Activated CD4-positive, CD25-positive, alpha-beta regulatory T cell treated with anti-CD3 and anti-CD28 coated beads, Interleukin-2, amount 50 U/mL, for 16 hours (primary cell): Measurements from ENCODE around the gene DACT1.

Experiments used
- DNase-seq: peaks from one replicate; pipeline ENCODE4 v3.0.0-alpha.2; 2020; ENCODE audit warnings: low read depth, low spot score

DACT1 gene

DNA sequence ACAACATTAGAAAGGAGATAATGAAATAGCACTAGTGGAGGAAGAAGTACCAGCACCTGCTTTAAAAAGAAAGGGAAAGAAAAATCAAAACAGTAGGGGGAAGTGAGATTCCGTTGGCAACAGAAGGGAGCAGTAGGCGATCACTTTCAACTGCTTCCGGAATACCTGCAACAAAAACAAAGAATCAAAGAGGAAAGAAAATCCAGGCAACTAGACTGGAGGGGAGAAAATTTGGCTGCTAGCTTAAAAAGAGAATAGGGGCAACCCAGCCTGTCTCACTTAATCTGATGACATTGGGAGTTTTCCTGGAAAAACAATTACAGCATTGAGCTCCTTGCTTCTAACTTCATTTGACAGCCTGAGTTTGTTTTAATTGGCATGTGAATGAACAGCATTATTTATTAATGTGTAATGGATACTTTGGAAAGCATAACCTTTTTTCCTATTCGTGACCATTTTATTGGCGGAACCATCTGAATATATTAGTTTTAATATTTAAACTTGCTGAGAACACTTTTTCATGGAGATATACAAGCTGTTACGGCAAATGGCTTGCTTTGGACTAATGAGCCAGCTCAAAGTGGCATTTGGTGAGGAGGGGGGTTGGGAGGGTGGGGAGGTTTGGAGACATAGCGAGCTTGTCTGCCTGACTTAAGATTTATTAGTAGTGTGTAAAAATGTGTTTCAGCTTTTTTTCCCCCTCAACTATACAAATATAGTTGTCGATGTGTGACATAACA, 2.5 kb upstream of the DACT1 start:
- DNase-seq, result no peak

DNA sequence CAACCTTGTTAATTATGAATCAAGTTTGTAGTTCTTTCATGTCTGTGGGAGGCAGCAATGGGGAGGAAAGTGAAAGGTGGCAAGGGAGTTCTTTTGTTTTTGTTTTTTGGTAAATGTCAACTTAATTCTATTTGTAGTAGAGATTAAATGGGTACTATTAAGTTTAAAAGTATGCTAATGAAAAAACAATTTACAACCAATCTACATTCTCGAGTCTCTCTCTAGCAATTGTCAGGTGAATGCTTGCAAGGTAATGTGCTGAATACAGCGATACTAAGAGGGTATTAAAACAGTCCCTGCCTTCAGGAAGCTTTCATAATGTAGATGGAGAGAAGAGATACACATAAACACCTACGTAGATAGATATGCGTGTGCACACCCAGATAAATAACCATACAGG, 1.6 kb upstream of the DACT1 start:
- DNase-seq, result no peak

DNA sequence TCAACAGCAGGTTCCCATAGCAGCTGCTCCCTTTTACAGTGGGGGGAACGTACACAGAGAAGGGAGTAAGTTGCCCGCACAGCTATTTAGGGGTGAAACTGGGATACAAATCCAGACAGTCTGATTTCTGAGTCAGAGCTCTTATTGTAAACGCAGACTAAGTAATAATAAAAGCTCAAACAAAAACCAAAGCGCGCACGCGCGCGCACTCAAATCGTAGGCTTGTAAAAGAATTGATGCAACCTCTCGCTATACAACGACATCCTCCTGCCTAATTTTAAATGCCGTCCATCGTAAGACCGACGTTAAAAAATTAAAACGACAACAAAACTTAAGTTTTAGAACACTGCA, 747 bp upstream of the DACT1 start:
- DNase-seq, result no peak

DNA sequence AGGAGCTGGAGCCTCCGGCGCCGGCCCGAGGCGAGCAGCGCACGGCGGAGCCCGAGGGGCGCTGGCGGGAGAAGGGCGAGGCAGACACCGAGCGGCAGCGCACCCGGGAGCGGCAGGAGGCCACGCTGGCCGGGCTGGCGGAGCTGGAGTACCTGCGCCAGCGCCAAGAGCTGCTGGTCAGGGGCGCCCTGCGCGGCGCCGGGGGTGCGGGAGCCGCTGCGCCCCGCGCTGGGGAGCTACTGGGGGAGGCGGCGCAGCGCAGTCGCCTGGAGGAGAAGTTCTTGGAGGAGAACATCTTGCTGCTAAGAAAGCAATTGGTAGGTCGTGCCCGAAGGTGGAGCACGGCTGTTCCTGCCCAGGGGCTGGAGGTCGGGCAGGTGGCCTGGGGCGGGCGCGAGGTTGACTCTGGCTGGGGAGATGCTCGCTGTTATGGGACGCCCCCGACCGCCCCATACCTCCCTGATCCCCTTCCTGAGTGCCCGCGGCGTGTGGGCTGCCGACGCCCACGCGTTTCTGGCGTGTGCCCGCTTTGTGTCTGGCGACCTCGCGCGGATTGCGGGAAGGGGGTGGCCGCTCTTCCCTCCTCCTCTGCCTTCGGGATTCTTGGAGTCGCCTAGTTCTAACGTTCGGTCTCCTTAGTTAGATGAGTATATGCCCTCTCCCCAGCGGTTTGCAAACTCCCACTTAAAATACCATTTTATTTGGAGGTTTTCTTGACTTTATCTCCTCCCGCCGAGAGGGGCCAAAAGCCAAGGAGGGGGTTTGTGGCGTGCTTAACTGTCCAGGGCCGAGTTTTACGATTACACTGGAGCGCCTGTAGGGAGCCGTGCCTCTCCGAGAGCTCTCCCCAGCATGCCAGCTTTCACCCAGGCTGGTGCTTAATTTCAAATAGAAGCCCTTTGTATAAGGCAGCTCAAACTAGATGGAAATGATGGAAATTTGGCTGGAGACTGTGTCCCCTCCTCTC, 752 bp downstream of the DACT1 start:
- DNase-seq, result no peak

DNA sequence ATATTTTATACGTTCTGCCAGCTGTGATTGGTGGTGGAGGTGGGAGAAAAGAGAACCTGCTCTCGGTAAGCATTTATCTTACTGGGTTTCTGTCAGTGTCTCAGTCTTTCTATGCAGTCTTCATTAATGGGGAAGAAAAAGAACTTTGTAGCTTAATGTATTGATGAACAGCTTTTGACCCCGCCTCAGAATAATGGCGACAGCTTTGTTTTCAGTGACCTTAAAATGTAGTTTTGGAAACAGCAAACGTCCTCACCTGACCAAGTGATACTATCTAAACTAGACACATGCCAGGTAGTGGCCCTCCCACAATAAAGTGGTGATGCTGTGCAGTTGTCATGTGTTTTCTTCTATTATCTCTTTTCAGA, 1.4 kb downstream of the DACT1 start:
- no peak for DNase-seq

DNA sequence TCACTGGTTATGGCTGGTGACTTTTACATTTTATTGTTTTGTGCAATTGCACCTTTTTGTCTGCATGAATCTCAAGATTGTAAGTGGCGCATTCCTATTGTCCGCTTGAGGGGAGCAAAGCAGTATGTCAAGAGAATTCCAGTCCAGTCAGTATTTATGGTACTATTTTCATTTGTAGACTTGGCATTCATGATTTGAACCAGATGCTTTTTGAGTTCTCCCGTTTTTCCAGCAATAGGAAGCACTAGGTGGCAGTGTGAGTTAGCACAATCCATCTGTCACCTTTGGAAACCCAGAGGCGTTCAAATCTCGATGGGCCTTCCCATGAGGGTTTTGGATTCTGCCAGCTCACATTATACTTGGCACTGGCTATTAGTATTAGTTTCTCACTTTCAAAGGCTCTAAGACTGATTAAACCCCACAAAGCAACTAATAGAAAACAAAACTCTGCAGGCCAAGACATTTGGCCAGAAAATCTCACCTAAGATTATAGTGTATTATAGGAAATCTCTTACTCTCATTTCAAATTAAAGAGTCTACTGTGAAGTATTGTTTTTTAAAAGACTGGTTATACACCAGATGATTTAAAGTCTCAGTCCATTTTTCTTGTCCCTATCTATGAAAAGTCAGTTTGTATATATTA, 2.2 kb downstream of the DACT1 start:
- DNase-seq, result no peak

DNA sequence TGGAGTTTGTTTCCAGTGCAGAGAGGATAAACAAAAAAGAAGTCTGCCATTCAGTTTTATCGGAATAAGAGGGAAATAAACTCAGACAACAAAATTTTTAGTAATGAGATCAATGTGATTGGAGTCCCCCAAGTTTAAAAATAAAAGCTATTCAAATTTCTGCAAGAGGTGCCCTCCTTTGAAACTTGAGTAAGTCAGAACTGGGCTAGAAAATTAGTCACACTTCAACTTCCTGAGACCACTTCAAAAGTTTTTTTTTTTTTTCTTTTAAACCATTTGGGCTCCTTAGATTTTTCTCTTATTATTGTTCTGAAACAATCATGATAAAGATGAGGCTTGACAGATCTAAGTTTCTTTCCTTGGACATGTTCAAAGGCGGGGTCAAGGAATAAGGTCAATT, 3.2 kb downstream of the DACT1 start:
- no peak for DNase-seq

DNA sequence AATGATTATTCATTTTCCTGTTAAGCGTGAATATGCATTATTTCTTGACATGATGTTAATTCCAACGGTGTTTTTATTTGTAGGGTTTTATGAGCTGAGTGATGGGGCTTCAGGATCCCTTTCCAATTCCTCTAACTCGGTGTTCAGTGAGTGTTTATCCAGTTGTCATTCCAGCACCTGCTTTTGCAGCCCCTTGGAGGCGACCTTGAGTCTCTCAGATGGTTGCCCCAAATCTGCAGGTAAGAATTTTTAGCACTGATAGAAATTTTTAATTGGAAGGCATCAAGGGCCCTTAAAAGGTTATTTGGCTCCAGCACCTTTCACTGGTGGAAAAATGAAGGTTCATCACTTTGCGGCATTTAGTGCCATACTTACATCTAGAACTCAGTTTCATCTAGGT, 3.7 kb downstream of the DACT1 start:
- no peak for DNase-seq

DNA sequence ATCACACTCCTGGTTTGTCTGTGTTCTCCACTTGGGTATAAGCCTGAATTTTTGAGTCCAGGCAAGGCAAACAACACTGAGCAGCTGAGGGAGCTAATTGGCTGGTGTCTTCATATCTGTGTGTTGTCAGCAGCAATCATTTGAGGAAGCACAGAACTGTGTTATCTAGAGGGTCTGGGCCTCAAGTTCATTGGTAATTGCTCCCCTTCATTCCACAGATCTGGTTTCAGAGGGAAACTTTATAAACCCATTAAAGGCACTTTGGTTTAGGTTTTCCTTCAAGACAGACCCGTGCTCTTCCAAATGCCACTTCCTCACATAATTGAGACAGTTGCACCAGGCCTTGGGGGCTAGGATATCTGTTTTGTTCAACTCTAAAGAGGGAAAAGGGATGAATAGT, 5.6 kb downstream of the DACT1 start:
- DNase-seq, result no peak

DNA sequence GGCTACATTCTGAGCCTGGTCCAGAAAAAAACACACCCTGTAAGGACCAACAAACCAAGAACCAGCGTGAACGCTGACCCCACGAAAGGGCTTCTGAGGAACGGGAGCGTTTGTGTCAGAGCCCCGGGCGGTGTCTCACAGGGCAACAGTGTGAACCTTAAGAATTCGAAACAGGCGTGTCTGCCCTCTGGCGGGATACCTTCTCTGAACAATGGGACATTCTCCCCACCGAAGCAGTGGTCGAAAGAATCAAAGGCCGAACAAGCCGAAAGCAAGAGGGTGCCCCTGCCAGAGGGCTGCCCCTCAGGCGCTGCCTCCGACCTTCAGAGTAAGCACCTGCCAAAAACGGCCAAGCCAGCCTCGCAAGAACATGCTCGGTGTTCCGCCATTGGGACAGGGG, 7.9 kb downstream of the DACT1 start:
- no peak for DNase-seq

DNA sequence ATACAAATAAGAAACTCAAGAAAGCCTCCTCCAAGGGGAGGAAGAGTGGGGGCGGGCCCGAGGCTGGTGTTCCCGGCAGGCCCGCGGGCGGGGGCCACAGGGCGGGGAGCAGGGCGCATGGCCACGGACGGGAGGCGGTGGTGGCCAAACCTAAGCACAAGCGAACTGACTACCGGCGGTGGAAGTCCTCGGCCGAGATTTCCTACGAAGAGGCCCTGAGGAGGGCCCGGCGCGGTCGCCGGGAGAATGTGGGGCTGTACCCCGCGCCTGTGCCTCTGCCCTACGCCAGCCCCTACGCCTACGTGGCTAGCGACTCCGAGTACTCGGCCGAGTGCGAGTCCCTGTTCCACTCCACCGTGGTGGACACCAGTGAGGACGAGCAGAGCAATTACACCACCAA, 8.7 kb downstream of the DACT1 start:
- no peak for DNase-seq

DNA sequence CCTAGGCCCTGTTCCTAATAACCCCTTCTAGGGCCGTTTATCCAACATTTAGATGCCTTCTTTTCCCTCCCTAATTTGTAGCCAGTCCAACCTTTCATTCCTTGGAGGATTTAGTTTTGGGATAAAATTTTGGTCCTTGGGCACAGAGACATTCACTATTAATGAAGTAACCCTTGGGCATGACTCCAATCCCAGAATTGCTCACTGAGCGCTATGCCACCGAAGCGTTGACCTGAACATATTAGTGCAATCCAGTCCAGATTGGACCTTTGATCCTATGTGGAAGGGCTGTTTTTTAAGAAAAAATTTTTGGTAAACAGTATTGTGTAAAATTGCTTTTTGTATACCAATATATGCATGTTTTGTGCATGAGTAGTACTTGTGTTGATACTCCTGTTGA, 10.0 kb downstream of the DACT1 start:
- DNase-seq, result no peak

DNA sequence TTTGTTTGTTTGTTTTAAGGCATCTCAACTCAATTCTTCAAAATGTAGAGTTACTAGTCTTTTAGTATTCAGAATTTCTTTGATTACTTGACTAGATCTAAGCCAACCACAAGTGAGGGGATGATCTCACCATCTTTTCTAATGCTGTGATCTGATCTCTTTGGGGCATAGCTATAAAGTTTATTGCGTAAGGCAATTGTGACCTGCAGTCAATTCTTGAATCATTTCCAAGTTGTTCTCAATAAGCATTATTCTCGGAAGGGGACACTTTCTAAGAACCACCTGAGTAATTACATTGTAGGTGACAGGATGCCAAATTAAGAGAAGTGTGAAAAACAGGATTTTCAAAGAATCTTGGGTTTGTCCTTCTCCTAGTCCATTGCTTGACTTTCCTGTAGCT, 13.1 kb downstream of the DACT1 start:
- no peak for DNase-seq

DNA sequence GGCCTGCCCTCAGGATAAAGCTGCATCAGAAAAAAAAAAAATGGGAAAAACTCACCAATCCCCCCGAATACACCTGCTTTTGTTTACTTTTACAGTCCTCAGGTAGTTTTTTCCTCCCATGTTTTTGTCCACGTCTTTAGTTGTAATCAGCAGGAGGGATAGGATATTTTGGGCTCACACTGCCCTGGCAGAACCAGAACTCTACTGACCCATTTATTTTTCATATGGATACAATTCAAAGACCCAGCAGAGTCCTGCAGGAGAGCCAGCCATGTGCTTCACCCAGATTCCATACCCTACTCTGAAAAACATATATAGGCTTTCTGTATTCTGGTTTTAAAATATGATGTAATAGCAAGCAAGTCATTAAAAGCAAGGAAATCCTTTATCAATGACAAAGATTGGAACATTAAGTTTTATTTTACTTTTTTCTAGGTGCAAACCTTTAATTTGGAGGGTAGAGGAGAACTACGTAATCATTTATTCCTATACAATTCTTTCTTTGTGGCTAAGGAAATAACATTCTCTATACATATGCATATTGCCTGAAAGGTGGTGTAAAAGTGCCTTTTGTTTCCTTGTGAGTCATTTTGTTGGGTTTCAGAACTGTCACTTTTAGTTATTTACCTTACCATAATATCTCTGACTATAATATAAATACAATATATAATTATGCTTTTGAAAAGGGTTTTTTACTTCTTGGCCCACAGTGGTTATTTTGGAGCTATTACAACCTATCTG, 19.1 kb downstream of the DACT1 start:
- DNase-seq, result no peak

DNA sequence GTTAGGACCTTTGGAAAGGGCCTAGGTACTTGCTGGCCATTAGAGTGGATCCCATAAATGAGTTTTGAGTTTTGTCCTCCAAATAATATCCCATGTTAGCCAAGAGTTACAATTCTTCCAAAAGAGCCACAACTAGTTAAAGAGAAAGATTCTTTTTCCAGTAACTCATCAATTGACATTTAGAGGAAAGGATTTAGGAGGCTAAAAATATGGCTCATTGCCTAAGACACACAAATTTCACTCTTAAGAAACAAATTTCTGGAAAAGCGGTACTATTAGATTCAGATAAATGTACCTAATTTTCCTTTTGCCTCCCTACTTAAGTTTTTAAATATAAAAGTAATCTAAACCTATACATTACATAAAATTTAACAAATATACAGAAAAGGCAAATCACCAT, 21.3 kb downstream of the DACT1 start:
- DNase-seq, result no peak

DNA sequence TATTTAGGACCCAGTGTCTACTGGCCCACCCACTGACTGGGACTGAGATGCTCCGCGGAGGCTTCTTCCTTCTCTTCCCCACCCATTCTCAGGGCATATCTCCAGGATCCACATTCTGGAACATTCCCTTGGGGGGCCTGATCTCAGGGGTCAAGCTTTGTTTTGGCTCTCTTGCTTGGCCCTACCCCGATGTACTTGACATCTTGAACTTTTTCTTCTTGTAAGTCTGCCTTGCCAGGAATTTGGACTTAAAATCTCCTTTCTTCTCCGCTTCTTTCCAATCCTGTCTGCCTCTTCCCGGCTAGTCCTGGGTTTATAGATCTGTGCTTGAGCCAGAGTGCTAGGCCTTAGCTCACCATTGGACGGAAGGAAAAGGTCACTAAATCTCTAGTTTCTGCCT, 22.1 kb downstream of the DACT1 start:
- no peak for DNase-seq

DNA sequence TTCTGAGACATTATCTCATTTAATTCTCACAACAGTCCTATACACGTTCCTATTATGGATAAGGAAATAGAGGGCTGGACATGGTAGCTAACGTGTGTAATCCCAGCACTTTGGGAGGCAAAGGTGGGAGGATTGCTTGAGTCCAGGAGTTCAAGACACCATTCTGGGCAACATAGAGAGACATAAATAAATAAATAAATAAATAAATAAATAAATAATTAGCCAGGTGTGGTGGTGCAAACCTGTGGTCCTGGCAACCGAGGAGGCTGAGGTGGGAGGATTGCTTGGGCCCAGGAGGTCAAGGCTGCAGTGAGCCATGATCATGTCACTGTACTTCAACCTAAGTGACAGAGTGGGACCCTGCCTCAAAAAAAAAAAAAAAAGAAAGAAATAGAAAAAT, 22.6 kb downstream of the DACT1 start:
- no peak for DNase-seq

DNA sequence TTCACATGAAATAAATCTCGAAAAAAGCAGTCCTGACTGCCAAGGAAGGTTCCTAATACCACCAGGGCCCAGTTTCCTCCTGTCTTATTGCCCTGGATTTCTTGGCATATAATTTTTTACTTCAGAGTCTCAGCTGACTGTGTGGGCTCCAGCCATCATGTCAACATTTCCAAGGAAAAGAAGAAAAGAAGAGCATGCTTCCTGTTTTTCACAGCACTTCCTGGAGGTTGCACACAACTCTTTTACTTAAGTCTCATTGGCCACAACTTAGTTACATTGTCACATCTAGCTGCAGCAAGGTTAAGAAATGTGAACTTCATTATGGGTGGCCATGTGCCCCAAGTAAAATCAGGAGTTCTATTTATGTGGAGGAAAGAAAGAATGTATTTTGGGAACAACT, 24.3 kb downstream of the DACT1 start:
- DNase-seq, result no peak

DNA sequence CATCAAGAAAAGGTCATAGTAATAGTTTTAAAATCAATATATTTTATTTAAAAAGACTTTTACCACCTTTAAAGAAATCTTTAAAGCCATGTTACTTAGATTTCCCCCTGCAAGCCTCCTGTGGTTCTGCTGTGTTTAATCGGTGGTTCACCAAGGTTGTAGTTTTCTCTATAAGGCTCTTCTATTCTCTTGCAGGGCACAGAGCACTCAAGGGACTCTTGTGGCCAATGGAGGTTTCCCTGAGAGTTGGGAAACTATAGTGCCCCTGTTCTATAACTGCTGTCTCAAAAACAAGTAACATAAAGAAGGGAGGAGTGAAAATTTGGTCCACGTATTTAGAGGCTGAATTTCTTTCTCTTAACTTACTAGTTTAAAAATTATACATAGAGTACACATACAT, 25.0 kb downstream of the DACT1 start:
- no peak for DNase-seq

DNA sequence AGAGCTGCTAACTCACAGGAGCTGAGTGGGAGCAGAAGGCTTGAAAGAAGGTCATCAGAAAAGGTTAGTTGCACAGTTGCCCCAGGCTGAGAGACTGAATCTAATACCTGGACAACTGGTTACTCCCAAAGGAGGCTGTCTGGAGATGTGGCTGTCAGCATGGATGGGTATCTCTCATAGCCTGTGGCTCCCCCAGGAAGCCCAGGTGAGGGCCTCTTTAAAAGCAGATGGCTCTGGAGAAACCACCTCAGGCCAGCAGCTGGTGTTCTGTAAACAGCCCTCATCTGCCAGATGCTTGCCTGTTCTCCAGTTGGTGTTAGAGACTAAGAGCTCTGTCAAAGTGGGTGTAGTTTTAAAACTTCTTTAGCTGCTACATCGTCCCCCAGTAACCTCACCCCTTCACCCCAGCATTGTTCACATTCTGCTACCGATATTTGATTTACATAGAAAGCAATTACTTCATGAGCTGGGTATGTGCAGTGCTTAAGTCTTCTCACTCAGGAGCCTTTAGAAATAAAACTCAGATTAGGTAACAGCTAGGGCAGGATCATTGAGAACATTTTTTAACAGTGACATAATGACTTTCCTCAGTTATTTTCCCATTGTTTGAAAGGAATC, 25.8 kb downstream of the DACT1 start:
- no peak for DNase-seq

DNA sequence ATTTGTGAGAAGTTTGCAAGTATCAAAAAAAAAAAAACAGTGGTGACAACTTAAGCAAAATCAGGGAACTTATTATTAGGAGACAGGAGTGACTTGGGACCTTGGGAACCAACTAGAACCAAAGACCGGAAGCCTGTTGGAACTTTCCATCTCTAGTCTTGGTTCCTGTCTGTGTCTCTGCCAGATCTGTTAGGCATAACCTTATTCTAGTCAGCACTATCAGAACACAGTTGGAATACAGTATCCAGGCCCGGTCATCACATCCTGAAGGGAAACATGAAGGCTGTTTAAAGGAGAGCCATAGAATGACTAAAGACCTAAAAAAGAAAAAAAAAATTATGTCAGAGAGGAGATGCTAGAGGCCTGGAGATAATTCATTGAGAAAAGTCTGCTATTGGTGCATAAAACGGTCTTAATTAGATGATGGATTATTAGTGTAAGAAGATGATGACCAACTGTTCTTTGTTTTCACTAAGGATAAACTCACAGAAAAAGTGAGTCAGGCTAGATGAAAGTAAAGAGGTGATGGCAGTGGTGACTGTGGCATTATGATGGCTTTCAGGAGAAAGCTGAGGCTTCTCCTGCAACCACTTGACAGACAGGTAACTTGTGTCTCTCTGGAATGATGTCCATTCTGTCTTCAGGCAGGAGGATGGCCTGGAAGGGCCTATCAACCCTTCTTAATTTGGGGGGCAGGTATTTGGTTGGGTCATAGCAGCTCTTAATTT, 28.2 kb downstream of the DACT1 start:
- DNase-seq, result no peak
